H1 (cell line): Measurements from ENCODE around the gene LDLRAD3. TPM values are rescaled to one million over a fixed set of nuclear protein-coding genes. Genes with fewer than 3 reads are reported as not detected.

ENCODE experiments used
- CTCF ChIA-PET: fragments of 300-600 bp; sonication (Branson Sonifier 250); formaldehyde crosslinking; loops from one replicate; lab custom pipeline; 2021; ENCODE audit not compliant: partially characterized antibody; lab: Charles Lee
- POLR2A ChIA-PET: fragments of 300-600 bp; sonication (Branson Sonifier 250); formaldehyde crosslinking; loops from one replicate; lab custom pipeline; 2021; ENCODE audit warnings: inconsistent platforms; ENCODE audit not compliant: partially characterized antibody; lab: Charles Lee
- DNase-seq, 2 experiments: peaks; one replicate each; pipeline versions ENCODE4 v3.0.0 to v3.0.0-alpha.2; 2010 to 2022; ENCODE audit warnings: low spot score in 2 of 2, low read depth in 1 of 2, mixed read lengths in 1 of 2
- FAIRE-seq: peaks from 2 replicates; lab custom pipeline; 2011; peaks lifted over from hg19 to GRCh38; lab: Jason Lieb, UNC
- H2AFZ ChIP-seq: 2 replicates; pipeline ENCODE4 v1.8.1; 2012; ENCODE audit warnings: low read length, inconsistent platforms
- H2AK5ac ChIP-seq: 2 replicates; pipeline ENCODE4 v1.6.1; 2013; ENCODE audit warnings: low read depth, low read length
- H2BK120ac ChIP-seq: replicated peaks from 2 replicates; pipeline ENCODE3; 2013; ENCODE audit warnings: low read depth, low read length, inconsistent platforms
- H2BK12ac ChIP-seq: 2 replicates; pipeline ENCODE4 v1.6.1; 2013; ENCODE audit warnings: low read depth, low read length
- H2BK15ac ChIP-seq: 2 replicates; pipeline ENCODE4 v1.6.1; 2013; ENCODE audit warnings: low read length
- H2BK20ac ChIP-seq: 2 replicates; pipeline ENCODE4 v1.6.1; 2013; ENCODE audit warnings: low read length
- H2BK5ac ChIP-seq: 2 replicates; pipeline ENCODE4 v1.6.1; 2013; ENCODE audit warnings: low read depth, low read length
- H3K14ac ChIP-seq: 2 replicates; pipeline ENCODE4 v1.6.1; 2013; ENCODE audit warnings: inconsistent platforms; ENCODE audit not compliant: insufficient read length
- H3K18ac ChIP-seq: 2 replicates; pipeline ENCODE4 v1.6.1; 2013; ENCODE audit warnings: low read length; ENCODE audit errors: extremely low read depth
- H3K23ac ChIP-seq: 2 replicates; pipeline ENCODE4 v1.6.1; 2013; ENCODE audit warnings: inconsistent platforms; ENCODE audit not compliant: insufficient read length
- H3K23me2 ChIP-seq: 2 replicates; pipeline ENCODE4 v1.6.1; 2013; ENCODE audit warnings: low read depth, low read length
- H3K27ac ChIP-seq: 2 replicates; pipeline ENCODE4 v1.6.1; 2011; ENCODE audit warnings: low read depth, low read length, inconsistent platforms
- H3K27me3 ChIP-seq, 4 experiments: replicated peaks in 1 of 4; 1 replicate in 1 of 4; 2 replicates in 3 of 4; pipeline versions ENCODE4 v1.6.1 to v1.8.1; 2011 to 2013; ENCODE audit warnings: low read length in 3 of 4, mild to moderate bottlenecking in 3 of 4, inconsistent platforms in 2 of 4, mixed read lengths in 2 of 4, moderate library complexity in 1 of 4; ENCODE audit not compliant: control insufficient read depth in 3 of 4, insufficient read depth in 3 of 4; ENCODE audit errors: extremely low read depth in 1 of 4
- H3K36me3 ChIP-seq, 4 experiments: 2 replicates each; pipeline versions ENCODE4 v1.6.1 to v1.8.1; 2011 to 2013; ENCODE audit warnings: mild to moderate bottlenecking in 4 of 4, low read length in 3 of 4, moderate library complexity in 2 of 4, control low read depth in 1 of 4, inconsistent platforms in 1 of 4; ENCODE audit not compliant: insufficient read depth in 4 of 4, control insufficient read depth in 2 of 4
- H3K4ac ChIP-seq: replicated peaks from 2 replicates; pipeline ENCODE3; 2013; ENCODE audit warnings: low read length, low read depth, mixed read lengths, inconsistent platforms; ENCODE audit not compliant: insufficient read length
- H3K4me1 ChIP-seq, 4 experiments: replicated peaks in 1 of 4; 1 replicate in 1 of 4; 2 replicates in 3 of 4; pipeline versions ENCODE4 v1.6.1 to v1.8.1; 2011 to 2013; ENCODE audit warnings: low read length in 3 of 4, inconsistent platforms in 2 of 4, mixed read lengths in 1 of 4; ENCODE audit not compliant: insufficient read depth in 4 of 4, control insufficient read depth in 3 of 4
- H3K4me2 ChIP-seq, 2 experiments: 2 replicates each; pipeline versions ENCODE4 v1.6.1 to v1.8.1; 2011 to 2013; ENCODE audit warnings: low read depth in 2 of 2, low read length in 2 of 2, control low read depth in 1 of 2, inconsistent platforms in 1 of 2, mild to moderate bottlenecking in 1 of 2; ENCODE audit not compliant: insufficient read depth in 1 of 2
- H3K4me3 ChIP-seq, 4 experiments: fragments of 200-600, 300-600 bp in 1 of 4; sonication (generic), shearing (Covaris generic), sonication (Bioruptor Twin) in 1 of 4; 2 replicates each; pipeline versions ENCODE4 v1.5.1 to v1.8.1; 2011 to 2016; ENCODE audit warnings: low read length in 4 of 4, low read depth in 3 of 4, control low read depth in 2 of 4, inconsistent platforms in 2 of 4, mild to moderate bottlenecking in 2 of 4, mixed read lengths in 1 of 4, moderate library complexity in 1 of 4; ENCODE audit not compliant: insufficient read depth in 2 of 4; ENCODE audit errors: extremely low read depth in 1 of 4
- H3K56ac ChIP-seq: replicated peaks from 2 replicates; pipeline ENCODE3; 2013; ENCODE audit warnings: low read depth, mild to moderate bottlenecking, mixed read lengths, low read length, inconsistent platforms; ENCODE audit not compliant: insufficient read length
- H3K79me1 ChIP-seq: 2 replicates; pipeline ENCODE4 v1.6.1; 2013; ENCODE audit warnings: low read depth, low read length, control low read depth
- H3K79me2 ChIP-seq, 2 experiments: 2 replicates each; pipeline versions ENCODE4 v1.6.1 to v1.8.1; 2012 to 2013; ENCODE audit warnings: low read length in 2 of 2, mild to moderate bottlenecking in 2 of 2, inconsistent platforms in 1 of 2; ENCODE audit not compliant: insufficient read depth in 2 of 2, control insufficient read depth in 1 of 2
- H3K9ac ChIP-seq, 4 experiments: replicated peaks in 1 of 4; 1 replicate in 1 of 4; 2 replicates in 3 of 4; pipeline versions ENCODE4 v1.6.1 to v1.8.1; 2011 to 2013; ENCODE audit warnings: low read depth in 3 of 4, low read length in 3 of 4, control low read depth in 2 of 4, mild to moderate bottlenecking in 2 of 4, moderate library complexity in 2 of 4, inconsistent platforms in 1 of 4; ENCODE audit errors: extremely low read depth in 1 of 4
- H3K9me3 ChIP-seq, 2 experiments: 2 replicates each; pipeline versions ENCODE4 v1.6.1 to v1.8.1; 2012 to 2013; ENCODE audit warnings: mild to moderate bottlenecking in 2 of 2, moderate library complexity in 2 of 2, control low read depth in 1 of 2, inconsistent platforms in 1 of 2, low read depth in 1 of 2, low read length in 1 of 2, mixed read lengths in 1 of 2; ENCODE audit not compliant: insufficient read depth in 2 of 2
- H4K20me1 ChIP-seq, 2 experiments: replicated peaks in 1 of 2; 2 replicates each; pipeline versions ENCODE3 to v1.8.1; 2011 to 2013; ENCODE audit warnings: inconsistent platforms in 2 of 2, low read length in 2 of 2, mild to moderate bottlenecking in 1 of 2; ENCODE audit not compliant: insufficient read depth in 2 of 2, control insufficient read depth in 1 of 2
- H4K5ac ChIP-seq: 2 replicates; pipeline ENCODE4 v1.6.1; 2013; ENCODE audit warnings: low read length, low read depth, mixed read lengths, inconsistent platforms; ENCODE audit not compliant: insufficient read length
- H4K8ac ChIP-seq: 2 replicates; pipeline ENCODE4 v1.8.0; 2013; ENCODE audit warnings: mild to moderate bottlenecking, moderate library complexity, low read length, inconsistent platforms; ENCODE audit not compliant: insufficient read depth; ENCODE audit errors: extremely low read depth
- H4K91ac ChIP-seq: replicated peaks from 2 replicates; pipeline ENCODE3; 2013; ENCODE audit warnings: low read length, mixed read lengths, inconsistent platforms; ENCODE audit not compliant: insufficient read length
- CBX5 ChIP-seq: fragments of 300-800, 300-1000 bp; sonication (generic); IDR thresholded peaks from 2 replicates; pipeline ENCODE4 v1.7.1; 2016; ENCODE audit warnings: antibody characterized with exemption, low read length, low read depth
- WGBS, 2 experiments: shearing (Covaris generic) in 1 of 2; methylation state at CpG; one replicate each; pipeline versions ENCODE4 v1.1.6 to v1.1.7; 2013 to 2015; ENCODE audit warnings: low lambda C conversion rate in 2 of 2, mixed read lengths in 2 of 2, inconsistent platforms in 1 of 2, low coverage in 1 of 2, missing lambda C conversion rate in 1 of 2; ENCODE audit not compliant: insufficient replicate concordance in 2 of 2, insufficient coverage in 1 of 2, insufficient read length in 1 of 2; ENCODE audit errors: extremely low coverage in 1 of 2, missing lambda C conversion rate in 1 of 2; 5-methylcytosine and 5-hydroxymethylcytosine counted together
- polyA plus RNA-seq, 7 experiments: library from polyadenylated mRNA; depleted of rRNA in 3 of 7; stranded (reverse) in 5 of 7; unstranded in 2 of 7; fragments of >200 nt in 5 of 7; fragments of 200-250 nt in 2 of 7; gene quantifications; 1 replicate in 5 of 7; 2 replicates in 1 of 7; 4 replicates in 1 of 7; pipeline versions ENCODE4 v1.2.1 to v1.2.3, GENCODE V29; 2011 to 2013; ENCODE audit warnings: missing spikeins in 2 of 7, mixed read lengths in 2 of 7
- total RNA-seq: library from RNA; stranded (reverse); fragmentation: NEBNext Ultra II Directional; extraction: Animal tissue kit (Norgen Biotek cat#: 25700); gene quantifications from 2 replicates; pipeline ENCODE4 v1.2.1, GENCODE V29; 2021

Gene LDLRAD3
- total and polyA plus RNA-seq, 2 of the 8 experiments (the other 6 are each of a cell fraction or from before 2014, with no cell fraction given) = 18.6 to 22.8 TPM

DNA sequence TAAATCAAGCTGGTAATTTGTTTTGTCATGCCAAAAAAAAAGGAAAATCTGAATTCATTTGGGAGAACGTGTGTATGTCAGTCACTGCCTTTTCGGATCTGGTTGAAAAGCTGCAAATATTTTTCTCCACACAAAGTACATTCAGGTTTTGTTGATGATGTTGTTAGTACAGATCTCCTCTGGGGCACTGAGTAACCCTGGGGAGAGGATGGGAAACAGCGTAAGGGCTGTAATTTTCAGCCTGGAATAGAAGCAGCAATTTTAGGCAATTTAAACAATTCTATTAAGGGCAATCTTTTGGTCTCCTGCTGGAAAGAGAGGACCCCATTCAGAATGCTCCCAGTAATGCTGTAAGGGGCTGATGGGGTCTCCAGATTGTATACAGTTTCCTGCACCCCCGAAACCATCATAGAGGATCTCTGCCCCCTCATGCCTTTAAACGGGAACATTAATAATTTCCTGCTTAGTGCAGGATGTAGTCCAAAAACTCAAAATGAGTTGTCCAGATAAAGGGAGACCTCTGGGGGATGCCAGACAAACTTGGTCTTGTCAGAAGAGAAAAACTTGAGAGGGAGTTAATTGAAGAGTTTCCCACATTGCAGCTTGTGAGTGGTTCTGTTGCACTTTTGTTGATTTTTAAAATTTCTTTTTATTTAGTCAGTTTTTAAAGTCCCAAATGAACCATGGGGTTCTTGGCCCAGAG is 213.1 kb downstream of the LDLRAD3 start:
- H4K20me1 ChIP-seq = no peaks in the 10 kb centered on the region
- no peak overlapping the region for H2AK5ac ChIP-seq
- 87% methylated on average over 5 of the region's 5 CpGs; no CpG with 5 or more reads in 1 of the 2 experiments for WGBS, 2 experiments
- no peak overlapping the region for H2BK5ac ChIP-seq
- no peaks in the 10 kb centered on the region for H3K23me2 ChIP-seq
- ChIA-PET POLR2A (no interaction called here), CTCF (interaction anchor here (1.0 to 7.9 kb wide), 11 partner anchors 10 to 335 kb away, joined by 3 to 34 read pairs (median 4); no protein-coding TSS in a partner anchor)
- H3K18ac ChIP-seq = no peak overlapping the region
- H3K4me1 ChIP-seq = peaks cover 0 to 11% (median 3%) of the 10 kb centered on the region in 4 experiments; a peak in 3 of 7 replicates
- no peaks in the 10 kb centered on the region for H3K27me3 ChIP-seq
- no peaks in the 10 kb centered on the region for H3K36me3 ChIP-seq
- DNase-seq (no peak), FAIRE-seq (no peak)
- no peak overlapping the region for H3K56ac ChIP-seq
- no peaks in the 10 kb centered on the region for H3K79me2 ChIP-seq
- no peaks in the 10 kb centered on the region for H3K79me1 ChIP-seq
- no peak overlapping the region for H3K4me3 ChIP-seq
- no peak overlapping the region for H3K14ac ChIP-seq
- H3K9ac ChIP-seq = no peak overlapping the region
- H2BK120ac ChIP-seq = no peak overlapping the region
- H4K5ac ChIP-seq = no peak overlapping the region
- no peak overlapping the region for H3K4ac ChIP-seq
- no peak overlapping the region for H3K4me2 ChIP-seq
- no peak overlapping the region for H3K23ac ChIP-seq
- no peak overlapping the region for H2BK20ac ChIP-seq
- H2BK15ac ChIP-seq = no peak overlapping the region
- no peak overlapping the region for H4K91ac ChIP-seq
- TF ChIP-seq CBX5 = no peak
- H3K27ac ChIP-seq = no peak overlapping the region
- no peak overlapping the region for H4K8ac ChIP-seq
- H2AFZ ChIP-seq = no peak overlapping the region
- no peaks in the 10 kb centered on the region for H3K9me3 ChIP-seq
- H2BK12ac ChIP-seq = no peak overlapping the region
